Esophagus squamous epithelium (tissue), 4 donors: ENCODE measurements around the gene BIN1.

Source experiments
- CTCF ChIP-seq, 6 experiments: fragments of 450-650 bp in 4 of 6; fragments of 200-600 bp in 2 of 6; sonication (generic) in 2 of 6; IDR thresholded peaks; one replicate each; pipeline ENCODE4 v1.5.1; 2016 to 2019; ENCODE audit warnings: antibody characterized with exemption in 6 of 6, mild to moderate bottlenecking in 4 of 6, moderate library complexity in 4 of 6
- POLR2A ChIP-seq, 4 donors: fragments of 450-650 bp; IDR thresholded peaks; one replicate each; pipeline ENCODE4 v1.6.1; 2017; ENCODE audit warnings: antibody characterized with exemption in 4 of 4, mild to moderate bottlenecking in 4 of 4, moderate library complexity in 3 of 4

DNA sequence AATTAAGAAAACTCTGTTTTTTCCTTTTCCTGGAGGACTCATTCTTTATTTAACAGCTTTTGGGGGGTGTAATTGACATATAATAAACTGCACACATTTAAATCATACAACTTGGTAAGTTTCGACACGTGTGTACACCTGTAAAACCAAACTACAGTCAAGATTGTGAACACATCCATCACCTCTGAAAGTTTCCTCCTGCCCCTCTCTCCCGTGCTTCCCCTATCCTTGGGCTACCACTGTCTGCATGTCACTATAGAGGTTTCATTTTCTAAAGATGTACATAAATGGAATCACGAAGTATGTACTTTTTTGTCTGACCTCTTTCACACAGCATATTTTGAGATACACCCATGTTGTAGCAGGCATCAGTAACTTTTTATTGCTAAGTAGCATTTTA, 100.0 kb downstream of the BIN1 start:
- TF ChIP-seq CTCF (IDR thresholded peaks at IDR 0.05) (no peak), POLR2A (IDR thresholded peaks at IDR 0.05) (no peak)
